Esophagus muscularis mucosa (tissue), 4 donors: Measurements from ENCODE around the gene ABCC6. TPM values are rescaled to one million over a fixed set of nuclear protein-coding genes. Genes with fewer than 3 reads are reported as not detected.

ENCODE experiments used
- DNase-seq: peaks from one replicate; pipeline ENCODE4 v3.0.0-alpha.2; 2017; ENCODE audit errors: extremely low spot score
- H3K27ac ChIP-seq, 4 donors: fragments of 200-600 bp; sonication (generic); replicated peaks in 1 of 4; 1 replicate in 3 of 4; 2 replicates in 1 of 4; pipeline ENCODE4 v1.5.1; 2016 to 2019; ENCODE audit warnings: mild to moderate bottlenecking in 1 of 4
- H3K27me3 ChIP-seq, 4 donors: fragments of 200-600 bp; sonication (generic); one replicate each; pipeline versions ENCODE4 v1.5.1 to v1.6.0; 2016 to 2019
- H3K36me3 ChIP-seq, 4 donors: fragments of 200-600 bp; sonication (generic); one replicate each; pipeline ENCODE4 v1.5.1; 2016 to 2019
- H3K4me1 ChIP-seq, 4 donors: fragments of 200-600 bp; sonication (generic); one replicate each; pipeline ENCODE4 v1.5.1; 2016 to 2019
- H3K4me3 ChIP-seq, 4 donors: fragments of 200-600 bp; sonication (generic); 1 replicate in 2 of 4; 2 replicates in 2 of 4; pipeline ENCODE4 v1.5.1; 2016 to 2019; ENCODE audit warnings: mild to moderate bottlenecking in 4 of 4, moderate library complexity in 1 of 4
- H3K9me3 ChIP-seq, 4 donors: fragments of 200-600 bp; sonication (generic); 1 replicate in 3 of 4; 2 replicates in 1 of 4; pipeline ENCODE4 v1.5.1; 2016 to 2019
- CTCF ChIP-seq, 3 experiments: fragments of 200-600 bp in 2 of 3; fragments of 450-650 bp in 1 of 3; sonication (generic) in 2 of 3; IDR thresholded peaks; one replicate each; pipeline ENCODE4 v1.5.1; 2017 to 2019; ENCODE audit warnings: antibody characterized with exemption in 3 of 3, mild to moderate bottlenecking in 2 of 3, moderate library complexity in 1 of 3
- EP300 ChIP-seq: sonication (generic); formaldehyde crosslinking; IDR thresholded peaks from one replicate; pipeline ENCODE4 v1.6.1; 2017; ENCODE audit warnings: antibody characterized with exemption
- POLR2A ChIP-seq: fragments of 450-650 bp; IDR thresholded peaks from one replicate; pipeline ENCODE4 v1.6.1; 2017; ENCODE audit warnings: antibody characterized with exemption, moderate library complexity, mild to moderate bottlenecking, low read depth
- POLR2AphosphoS5 ChIP-seq, 2 donors: sonication (generic); formaldehyde crosslinking; IDR thresholded peaks; one replicate each; pipeline ENCODE4 v1.6.1; 2017; ENCODE audit warnings: antibody characterized with exemption in 2 of 2
- WGBS: methylation state at CpG from one replicate; pipeline ENCODE4 v1.1.5; 2018; 5-methylcytosine and 5-hydroxymethylcytosine counted together
- intact Hi-C: fragments of 100-400 bp; cut with DNase I; formaldehyde crosslinking; loops from one replicate; pipeline ENCODE4 v1.15.1; 2023
- total RNA-seq, 4 donors: library from RNA; depleted of rRNA; stranded (reverse); fragments of >200 nt; gene quantifications; one replicate each; pipeline versions ENCODE4 v1.1.0 to v1.2.1, GENCODE V29; 2016

ABCC6 gene
- total RNA-seq, 4 donors from 2014 or later = 0.17 to 0.83 (median 0.36) TPM

GRCh38 chr16:16120382-16121184, 102.7 kb downstream of the ABCC6 start:
- intact Hi-C loops = loop anchor here (5.0 to 10.0 kb wide), 2 partner anchors 58 to 356 kb away; no protein-coding TSS in a partner anchor

GRCh38 chr16:16120044-16120381, 103.3 kb downstream of the ABCC6 start:
- intact Hi-C loops = loop anchor here (5.0 to 10.0 kb wide), 2 partner anchors 58 to 355 kb away; no protein-coding TSS in a partner anchor
- DNase-seq = no peak
- WGBS = 58% methylated on average over 7 of the region's 8 CpGs
- peaks cover 48 to 94% (median 68%) of the 10 kb centered on the region in 4 donors for H3K36me3 ChIP-seq
- H3K4me1 ChIP-seq = peaks cover 8 to 47% (median 35%) of the 10 kb centered on the region in 4 donors
- TF ChIP-seq POLR2A = no peak
- TF ChIP-seq EP300 = no peak
- TF ChIP-seq CTCF (IDR thresholded peaks at IDR 0.05) = no peak
- TF ChIP-seq POLR2AphosphoS5 (IDR thresholded peaks at IDR 0.05) = no peak
- no peaks in the 10 kb centered on the region for H3K27me3 ChIP-seq
- H3K27ac ChIP-seq = peak overlapping the region; percentile 72 to 82 (median 76)
- H3K9me3 ChIP-seq = peaks cover 0 to 11% (median 6%) of the 10 kb centered on the region in 4 donors
- no peak overlapping the region for H3K4me3 ChIP-seq

More at GRCh38 chr16:16120382-16121184, 102.7 kb downstream of the ABCC6 start:
- Histone ChIP-seq H3K4me1 (peaks cover 8 to 47% (median 35%) of the 10 kb centered on the region in 4 donors), H3K36me3 (peaks cover 43 to 92% (median 68%) of the 10 kb centered on the region in 4 donors), H3K27me3 (no peaks in the 10 kb centered on the region), H3K9me3 (peaks cover 0 to 13% (median 7%) of the 10 kb centered on the region in 4 donors), H3K27ac (peak overlapping the region; percentile 72 to 82 (median 76)), H3K4me3 (no peak overlapping the region)
- WGBS = 50% methylated on average over 17 of the region's 17 CpGs
- peak; percentile 93 for DNase-seq
- TF ChIP-seq EP300 (no peak), POLR2AphosphoS5 (IDR thresholded peaks at IDR 0.05) (peak; percentile 38 to 66), CTCF (IDR thresholded peaks at IDR 0.05) (no peak), POLR2A (no peak)

- no peak overlapping the region for H3K4me3 ChIP-seq
- WGBS = 91% methylated on average over 7 of the region's 7 CpGs
- no peaks in the 10 kb centered on the region for H3K27me3 ChIP-seq
- H3K36me3 ChIP-seq = peaks cover 55 to 96% (median 74%) of the 10 kb centered on the region in 4 donors
- DNase-seq = no peak
- TF ChIP-seq POLR2AphosphoS5 (IDR thresholded peaks at IDR 0.05) (no peak), POLR2A (no peak), CTCF (IDR thresholded peaks at IDR 0.05) (no peak), EP300 (no peak)
- peaks cover 8 to 34% (median 27%) of the 10 kb centered on the region in 4 donors for H3K4me1 ChIP-seq
- H3K27ac ChIP-seq = peak overlapping the region in 1 of 4 donors; percentile 82
- intact Hi-C loops = no loop called here
- H3K9me3 ChIP-seq = peaks cover 0 to 4% (median 0%) of the 10 kb centered on the region in 4 donors
Measured at GRCh38 chr16:16118337-16118736, 105.0 kb downstream of the ABCC6 start.

- Histone ChIP-seq H3K9me3 (peaks cover 0 to 4% (median 0%) of the 10 kb centered on the region in 4 donors), H3K36me3 (peaks cover 59 to 96% (median 74%) of the 10 kb centered on the region in 4 donors), H3K27ac (peak overlapping the region in 1 of 4 donors; percentile 40), H3K4me3 (no peak overlapping the region), H3K4me1 (peaks cover 8 to 34% (median 27%) of the 10 kb centered on the region in 4 donors), H3K27me3 (no peaks in the 10 kb centered on the region)
- DNase-seq = no peak
- intact Hi-C loops = no loop called here
- 94% methylated on average over 7 of the region's 7 CpGs for WGBS
- TF ChIP-seq CTCF (IDR thresholded peaks at IDR 0.05) = no peak
- TF ChIP-seq POLR2A = no peak
- TF ChIP-seq POLR2AphosphoS5 (IDR thresholded peaks at IDR 0.05) = no peak
Measured at GRCh38 chr16:16116841-16117240, 106.5 kb downstream of the ABCC6 start.
